Tibial nerve (tissue), 4 donors: ENCODE results near the gene CAPG. TPM values are rescaled to one million over a fixed set of nuclear protein-coding genes. Genes with fewer than 3 reads are reported as not detected.
A peak's percentile ranks its signal among the peaks of the same experiment; 100 is the strongest.

Source experiments
- DNase-seq, 2 donors: peaks; one replicate each; pipeline ENCODE4 v3.0.0-alpha.2; 2019; ENCODE audit warnings: low spot score in 2 of 2
- H3K27ac ChIP-seq, 4 donors: fragments of 200-600 bp; sonication (generic) in 3 of 4; one replicate each; pipeline ENCODE4 v1.5.1; 2017 to 2019; ENCODE audit warnings: mild to moderate bottlenecking in 1 of 4
- H3K27me3 ChIP-seq, 2 donors: fragments of 200-600 bp; sonication (generic) in 1 of 2; one replicate each; pipeline versions ENCODE4 v1.5.1 to v1.6.0; 2017 to 2019
- H3K36me3 ChIP-seq, 3 donors: fragments of 200-600 bp; sonication (generic); one replicate each; pipeline ENCODE4 v1.5.1; 2018 to 2019
- H3K4me1 ChIP-seq, 4 donors: fragments of 200-600 bp; sonication (generic) in 3 of 4; one replicate each; pipeline ENCODE4 v1.5.1; 2017 to 2019
- H3K4me3 ChIP-seq, 4 donors: fragments of 200-600 bp; sonication (generic) in 3 of 4; one replicate each; pipeline ENCODE4 v1.5.1; 2017 to 2019; ENCODE audit warnings: mild to moderate bottlenecking in 1 of 4, moderate library complexity in 1 of 4
- H3K9me3 ChIP-seq, 4 donors: fragments of 200-600 bp; sonication (generic) in 3 of 4; one replicate each; pipeline ENCODE4 v1.5.1; 2017 to 2019
- EP300 ChIP-seq, 2 donors: sonication (generic); formaldehyde crosslinking; IDR thresholded peaks; one replicate each; pipeline ENCODE4 v1.6.1; 2017; ENCODE audit warnings: antibody characterized with exemption in 2 of 2, mild to moderate bottlenecking in 1 of 2
- POLR2A ChIP-seq, 2 donors: fragments of 450-650 bp; IDR thresholded peaks; one replicate each; pipeline ENCODE4 v1.6.1; 2017; ENCODE audit warnings: antibody characterized with exemption in 2 of 2, mild to moderate bottlenecking in 2 of 2, moderate library complexity in 2 of 2
- WGBS, 2 donors: methylation state at CpG; one replicate each; pipeline ENCODE4 v1.1.5; 2018; 5-methylcytosine and 5-hydroxymethylcytosine counted together
- total RNA-seq, 4 donors: library from RNA; depleted of rRNA; stranded (reverse); fragments of >200 nt; gene quantifications; one replicate each; pipeline ENCODE4 v1.1.0, GENCODE V29; 2016
- TF ChIP-seq, protein P1 (sequence below), 5 experiments: fragments of 200-600 bp in 3 of 5; fragments of 450-650 bp in 2 of 5; sonication (generic) in 3 of 5; IDR thresholded peaks; one replicate each; pipeline ENCODE4 v1.5.1; 2016 to 2019; ENCODE audit warnings: antibody characterized with exemption in 5 of 5, mild to moderate bottlenecking in 3 of 5, moderate library complexity in 2 of 5

Gene CAPG
- total RNA-seq, 4 donors from 2014 or later, result 58.8 to 67.8 (median 67.7) TPM

DNA sequence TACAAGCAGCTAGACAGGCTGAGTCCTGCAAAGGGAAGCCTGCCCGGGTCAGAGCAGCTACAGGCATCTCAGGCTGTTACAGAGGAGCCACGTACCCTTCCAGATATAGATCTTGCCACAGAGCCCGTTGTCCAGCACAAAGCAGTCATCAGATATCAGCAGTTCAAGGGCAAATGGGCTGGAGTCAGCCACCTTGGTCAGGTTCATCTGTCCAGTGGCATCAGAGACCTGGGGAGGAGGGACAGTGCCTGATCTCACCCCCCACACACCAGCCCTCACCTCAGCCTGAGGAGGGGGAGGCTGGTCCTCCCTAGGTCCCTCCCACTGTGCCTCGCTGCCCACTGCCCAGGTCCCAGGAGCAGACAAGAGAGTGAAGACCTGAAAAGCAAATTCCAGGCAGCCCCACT is 12.2 kb downstream of the CAPG start:
- H3K27ac ChIP-seq, result no peak overlapping the region
- DNase-seq, result no peak
- no peaks in the 10 kb centered on the region for H3K27me3 ChIP-seq
- no peak for TF ChIP-seq EP300 (IDR thresholded peaks at IDR 0.05)
- H3K9me3 ChIP-seq, result peaks cover 0 to 2% (median 0%) of the 10 kb centered on the region in 4 donors
- H3K36me3 ChIP-seq, result peaks cover 0 to 26% (median 0%) of the 10 kb centered on the region in 3 donors
- H3K4me3 ChIP-seq, result no peak overlapping the region
- peaks cover 0 to 22% (median 2%) of the 10 kb centered on the region in 4 donors for H3K4me1 ChIP-seq
- WGBS, 2 donors, result 67 to 81% methylated on average over 4 of the region's 4 CpGs

DNA sequence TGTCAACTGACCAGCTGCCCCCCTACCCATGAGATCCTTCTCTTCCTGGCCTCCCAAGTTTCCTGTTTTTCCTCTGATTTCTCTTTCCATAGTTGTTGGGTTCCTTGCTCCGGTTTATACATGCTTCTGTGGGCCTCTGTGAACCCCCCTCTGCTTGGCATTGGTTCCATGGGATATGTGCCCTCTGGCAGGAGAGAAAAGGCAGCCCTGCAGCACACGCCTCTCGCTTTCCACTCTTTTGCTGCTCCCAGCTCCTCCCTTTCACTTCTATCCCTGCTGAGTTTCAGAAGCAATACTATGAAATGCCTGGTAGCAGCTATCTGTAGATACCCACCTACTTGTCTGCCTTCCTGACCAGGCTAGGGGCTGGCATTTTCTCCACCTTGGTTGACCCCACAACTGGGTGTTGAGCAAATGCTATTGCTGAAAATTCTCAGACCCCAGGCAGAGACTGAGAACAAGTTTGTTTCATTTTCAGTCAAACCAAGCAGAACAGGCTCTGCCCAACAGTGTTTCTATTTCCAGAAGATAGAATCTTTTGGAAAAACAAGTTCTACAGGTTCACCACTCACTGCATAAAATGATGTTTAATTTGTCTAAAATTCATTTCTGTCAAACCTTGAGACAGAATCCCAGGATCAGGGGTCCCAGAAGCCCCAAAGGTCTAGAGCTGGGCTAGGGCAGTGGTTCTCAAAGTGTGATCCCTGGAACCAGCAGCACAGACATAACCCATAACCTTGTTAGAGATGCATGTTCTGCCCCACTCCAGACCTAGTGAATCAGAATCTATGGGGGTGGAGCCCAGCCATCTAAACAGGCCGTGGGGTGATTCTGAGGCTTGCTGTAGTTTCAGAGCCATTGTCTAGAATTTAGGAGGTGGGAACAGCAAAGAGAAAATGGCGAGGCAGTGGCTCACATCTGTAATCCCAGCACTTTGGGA is 13.4 kb downstream of the CAPG start:
- peaks cover 0 to 29% (median 0%) of the 10 kb centered on the region in 3 donors for H3K36me3 ChIP-seq
- H3K9me3 ChIP-seq, result no peaks in the 10 kb centered on the region
- TF ChIP-seq POLR2A (IDR thresholded peaks at IDR 0.05), result no peak
- no peak for TF ChIP-seq EP300 (IDR thresholded peaks at IDR 0.05)
- TF ChIP-seq, protein P1, sequence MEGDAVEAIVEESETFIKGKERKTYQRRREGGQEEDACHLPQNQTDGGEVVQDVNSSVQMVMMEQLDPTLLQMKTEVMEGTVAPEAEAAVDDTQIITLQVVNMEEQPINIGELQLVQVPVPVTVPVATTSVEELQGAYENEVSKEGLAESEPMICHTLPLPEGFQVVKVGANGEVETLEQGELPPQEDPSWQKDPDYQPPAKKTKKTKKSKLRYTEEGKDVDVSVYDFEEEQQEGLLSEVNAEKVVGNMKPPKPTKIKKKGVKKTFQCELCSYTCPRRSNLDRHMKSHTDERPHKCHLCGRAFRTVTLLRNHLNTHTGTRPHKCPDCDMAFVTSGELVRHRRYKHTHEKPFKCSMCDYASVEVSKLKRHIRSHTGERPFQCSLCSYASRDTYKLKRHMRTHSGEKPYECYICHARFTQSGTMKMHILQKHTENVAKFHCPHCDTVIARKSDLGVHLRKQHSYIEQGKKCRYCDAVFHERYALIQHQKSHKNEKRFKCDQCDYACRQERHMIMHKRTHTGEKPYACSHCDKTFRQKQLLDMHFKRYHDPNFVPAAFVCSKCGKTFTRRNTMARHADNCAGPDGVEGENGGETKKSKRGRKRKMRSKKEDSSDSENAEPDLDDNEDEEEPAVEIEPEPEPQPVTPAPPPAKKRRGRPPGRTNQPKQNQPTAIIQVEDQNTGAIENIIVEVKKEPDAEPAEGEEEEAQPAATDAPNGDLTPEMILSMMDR (IDR thresholded peaks at IDR 0.05), result no peak
- DNase-seq, result no peak
- H3K27ac ChIP-seq, result peak overlapping the region; percentile 15 to 67 (median 48)
- H3K4me1 ChIP-seq, result peaks cover 0 to 22% (median 2%) of the 10 kb centered on the region in 4 donors
- H3K4me3 ChIP-seq, result no peak overlapping the region
- 49 to 54% methylated on average over 5 of the region's 5 CpGs for WGBS, 2 donors
- no peaks in the 10 kb centered on the region for H3K27me3 ChIP-seq

DNA sequence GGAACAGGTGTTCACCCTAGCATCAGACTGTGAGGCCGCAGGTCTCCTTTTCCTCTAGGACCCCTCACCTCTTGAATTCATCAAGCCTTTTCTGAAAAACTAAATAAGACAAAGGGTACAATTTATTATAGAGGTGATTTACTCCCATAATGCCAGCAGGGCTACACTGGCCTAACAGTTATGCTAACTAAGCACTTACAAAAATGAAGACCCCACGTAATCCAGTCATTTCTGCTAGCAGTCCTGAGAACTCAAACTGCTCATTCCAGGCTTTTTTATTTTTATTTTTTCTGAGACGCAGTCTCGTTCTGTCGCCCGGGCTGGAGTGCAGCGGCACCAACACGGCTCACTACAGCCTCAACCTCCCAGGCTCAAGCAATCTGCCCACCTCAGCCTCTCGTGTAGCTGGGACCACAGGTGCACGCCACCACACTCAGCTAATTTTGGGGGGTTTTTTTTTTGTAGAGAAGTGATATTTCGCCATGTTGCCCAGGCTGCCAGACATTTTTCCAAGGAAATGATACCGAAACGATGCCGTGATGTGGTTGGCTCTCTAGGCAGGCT is 14.2 kb downstream of the CAPG start:
- Histone ChIP-seq H3K9me3 (no peaks in the 10 kb centered on the region), H3K4me1 (peaks cover 0 to 22% (median 2%) of the 10 kb centered on the region in 4 donors), H3K36me3 (peaks cover 0 to 29% (median 0%) of the 10 kb centered on the region in 3 donors), H3K27me3 (no peaks in the 10 kb centered on the region), H3K4me3 (no peak overlapping the region), H3K27ac (peak overlapping the region in 3 of 4 donors; percentile 30 to 67 (median 67))
- WGBS, 2 donors, result 93 to 96% methylated on average over 14 of the region's 14 CpGs
- TF ChIP-seq, protein P1 (IDR thresholded peaks at IDR 0.05), result no peak
- TF ChIP-seq EP300 (IDR thresholded peaks at IDR 0.05), result no peak
- TF ChIP-seq POLR2A (IDR thresholded peaks at IDR 0.05), result no peak
- DNase-seq, result no peak

DNA sequence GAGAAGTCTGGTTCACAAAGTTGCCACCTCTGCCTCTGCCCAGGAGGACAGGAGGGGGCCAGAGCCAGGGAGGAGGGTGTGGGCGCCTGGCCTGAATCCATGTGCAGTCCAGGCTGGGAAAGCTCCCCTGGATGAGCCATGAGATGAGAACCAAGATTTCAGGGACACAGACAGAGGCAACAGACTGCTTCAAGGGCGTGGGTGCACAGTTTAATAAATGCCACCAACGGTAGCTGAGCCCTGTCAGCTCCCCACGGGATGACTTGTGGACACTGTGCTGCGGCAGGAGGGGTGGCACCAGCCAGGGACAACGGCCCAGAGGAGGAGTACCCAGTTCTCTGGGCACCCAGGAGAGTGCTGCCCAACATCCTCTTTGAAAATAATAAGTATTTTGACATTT is 15.2 kb downstream of the CAPG start:
- DNase-seq, result no peak
- H3K4me3 ChIP-seq, result no peak overlapping the region
- no peaks in the 10 kb centered on the region for H3K9me3 ChIP-seq
- peaks cover 0 to 22% (median 2%) of the 10 kb centered on the region in 4 donors for H3K4me1 ChIP-seq
- H3K36me3 ChIP-seq, result peaks cover 0 to 34% (median 0%) of the 10 kb centered on the region in 3 donors
- 78 to 81% methylated on average over 6 of the region's 6 CpGs for WGBS, 2 donors
- TF ChIP-seq POLR2A (IDR thresholded peaks at IDR 0.05) (no peak), EP300 (IDR thresholded peaks at IDR 0.05) (no peak)
- TF ChIP-seq, protein P1 (IDR thresholded peaks at IDR 0.05), result no peak
- H3K27ac ChIP-seq, result no peak overlapping the region
- H3K27me3 ChIP-seq, result no peaks in the 10 kb centered on the region

DNA sequence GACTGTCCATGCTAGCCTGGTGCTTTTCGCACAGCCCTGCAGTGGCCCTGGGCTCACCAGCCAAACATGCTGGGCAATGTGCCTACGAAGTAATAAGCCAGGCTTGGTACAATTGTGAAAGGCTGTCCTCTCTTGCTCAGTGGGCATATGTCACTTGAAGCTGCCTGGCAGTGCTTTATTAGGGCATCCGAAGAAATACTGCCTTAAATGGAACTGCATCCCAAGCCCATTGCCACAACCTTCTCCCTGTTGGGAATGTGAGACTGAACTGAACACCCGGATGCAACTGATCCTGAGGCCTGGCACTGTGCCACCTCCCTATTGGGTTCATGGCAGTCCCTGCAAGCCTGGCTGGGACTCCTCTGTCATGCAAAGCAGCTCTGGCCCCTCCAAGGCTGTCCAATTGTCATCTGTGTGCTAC is 15.9 kb downstream of the CAPG start:
- Histone ChIP-seq H3K9me3 (no peaks in the 10 kb centered on the region), H3K36me3 (peaks cover 0 to 42% (median 0%) of the 10 kb centered on the region in 3 donors), H3K4me3 (no peak overlapping the region), H3K27ac (peak overlapping the region in 1 of 4 donors; percentile 15), H3K27me3 (no peaks in the 10 kb centered on the region), H3K4me1 (peaks cover 0 to 22% (median 2%) of the 10 kb centered on the region in 4 donors)
- 72 to 74% methylated on average over 4 of the region's 4 CpGs for WGBS, 2 donors
- TF ChIP-seq, protein P1 (IDR thresholded peaks at IDR 0.05), result no peak
- TF ChIP-seq POLR2A (IDR thresholded peaks at IDR 0.05) (no peak), EP300 (IDR thresholded peaks at IDR 0.05) (no peak)
- DNase-seq, result no peak
